A673 (cell line): ENCODE results near the gene ADCY10.

Experiments used
- CTCF ChIP-seq: fragments of 300-800, 200-600 bp; sonication (generic); conservative IDR thresholded peaks from 2 replicates; pipeline ENCODE4 v1.5.1; 2017; ENCODE audit warnings: low read depth, mild to moderate bottlenecking, antibody characterized with exemption, low read length, moderate library complexity, mixed read lengths
- EZH2 ChIP-seq: fragments of 200-600 bp; sonication (generic); IDR thresholded peaks from 2 replicates; pipeline ENCODE4 v1.6.1; 2017; ENCODE audit warnings: borderline replicate concordance, low read depth, mild to moderate bottlenecking, mixed read lengths, antibody characterized with exemption, low read length; ENCODE audit not compliant: poor library complexity, severe bottlenecking

- TF ChIP-seq CTCF (no peak), EZH2 (no peak)
Observed at GRCh38 chr1:167922023-167922422, 8.1 kb upstream of the ADCY10 start.
